ENCODE results near the gene PDE2A. TPM values are rescaled to one million over a fixed set of nuclear protein-coding genes. Genes with fewer than 3 reads are reported as not detected.

PDE2A gene
- polyA plus RNA-seq, 1 experiment, result 0.64 TPM

GRCh38 chr11:72665911-72666472 lies 8.2 kb downstream of the PDE2A start:
- DNase-seq (ENCODE audit: low read depth), result no peak
- Histone ChIP-seq H3K36me3 (ENCODE audit: control insufficient read depth, insufficient read depth, low read length) (no peaks in the 10 kb centered on the region), H3K4me3 (ENCODE audit: low read depth, low read length) (no peak overlapping the region), H3K27me3 (ENCODE audit: control insufficient read depth, insufficient read depth, low read length) (peaks cover 35% of the 10 kb centered on the region)
- CTCF ChIA-PET, result interaction anchor here (1.2 kb wide), 1 partner anchor 18 kb away, joined by 3 read pairs; no protein-coding TSS in a partner anchor
- no peak for TF ChIP-seq CTCF (IDR thresholded peaks at IDR 0.05; ENCODE audit: insufficient read depth, low read depth, low read length)
- POLR2A ChIA-PET, result no interaction called here

DNA sequence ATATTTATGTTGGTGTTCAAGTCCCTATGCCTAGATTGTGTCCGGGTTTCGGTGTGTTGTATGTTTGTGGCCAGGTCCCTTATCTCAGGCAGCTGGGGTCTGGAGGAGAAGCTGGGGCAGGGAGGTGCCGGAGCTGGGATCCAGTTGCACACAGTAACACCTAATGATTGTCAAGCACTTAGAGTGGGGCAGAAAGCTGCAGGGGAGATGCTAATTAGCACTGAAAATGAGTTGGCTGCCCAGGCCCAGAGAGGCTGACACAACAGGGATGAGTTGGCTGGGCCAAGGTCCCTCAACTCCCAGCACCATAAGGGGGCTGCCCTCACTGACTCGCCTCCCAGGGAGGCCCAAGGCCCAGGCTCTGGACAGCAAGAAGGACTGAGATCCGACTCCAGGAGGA lies 12.2 kb downstream of the PDE2A start:
- ChIA-PET CTCF (interaction anchor here (1.4 kb wide), 2 partner anchors 19 to 22 kb away, joined by 4 read pairs; no protein-coding TSS in a partner anchor), POLR2A (no interaction called here)
- TF ChIP-seq CTCF (IDR thresholded peaks at IDR 0.05; ENCODE audit: insufficient read depth, low read depth, low read length), result no peak
- DNase-seq (ENCODE audit: low read depth), result no peak
- H3K27me3 ChIP-seq (ENCODE audit: control insufficient read depth, insufficient read depth, low read length), result peaks cover 27% of the 10 kb centered on the region
- H3K36me3 ChIP-seq (ENCODE audit: control insufficient read depth, insufficient read depth, low read length), result no peaks in the 10 kb centered on the region
- no peak overlapping the region for H3K4me3 ChIP-seq (ENCODE audit: low read depth, low read length)

GRCh38 chr11:72661486-72661885 lies 12.7 kb downstream of the PDE2A start:
- no peak overlapping the region for H3K4me3 ChIP-seq (ENCODE audit: low read depth, low read length)
- H3K27me3 ChIP-seq (ENCODE audit: control insufficient read depth, insufficient read depth, low read length), result peaks cover 27% of the 10 kb centered on the region
- ChIA-PET POLR2A (no interaction called here), CTCF (interaction anchor here (1.2 to 1.3 kb wide), 2 partner anchors 22 to 180 kb away, joined by 3 to 5 read pairs; no protein-coding TSS in a partner anchor)
- DNase-seq (ENCODE audit: low read depth), result no peak
- H3K36me3 ChIP-seq (ENCODE audit: control insufficient read depth, insufficient read depth, low read length), result no peaks in the 10 kb centered on the region
- no peak for TF ChIP-seq CTCF (IDR thresholded peaks at IDR 0.05; ENCODE audit: insufficient read depth, low read depth, low read length)

DNA sequence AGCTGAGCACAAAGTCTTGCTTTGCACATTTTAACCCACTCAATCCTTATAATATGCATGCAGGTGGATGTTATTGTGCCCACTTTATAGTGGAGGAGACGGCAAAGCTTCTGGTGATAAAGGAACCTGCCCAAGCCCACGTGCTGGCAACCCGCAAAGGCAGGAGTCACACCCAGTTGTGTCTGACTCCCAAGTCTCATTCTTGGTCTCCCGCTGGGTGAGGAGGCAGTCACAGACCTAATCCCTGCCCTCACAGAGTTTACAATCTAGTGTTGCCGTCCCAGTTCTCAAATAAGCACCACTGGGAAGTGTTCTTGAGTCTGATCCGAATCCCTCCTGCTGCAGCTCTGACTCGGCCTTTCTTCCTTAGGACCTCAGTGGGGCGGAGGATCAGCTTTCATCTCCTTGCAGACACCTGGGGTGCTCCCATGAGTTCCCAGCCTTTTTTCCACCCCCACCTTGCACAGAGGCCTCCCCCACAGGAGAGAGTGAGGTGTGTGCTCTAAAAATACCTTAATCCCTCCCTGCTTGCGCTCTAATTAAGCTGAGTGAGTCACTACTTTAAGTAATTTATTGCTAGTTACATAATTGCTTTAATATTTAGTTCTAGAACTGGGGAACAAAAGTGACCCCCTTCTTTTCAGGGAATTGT lies 15.1 kb downstream of the PDE2A start:
- no peak for TF ChIP-seq CTCF (IDR thresholded peaks at IDR 0.05; ENCODE audit: insufficient read depth, low read depth, low read length)
- ChIA-PET CTCF (interaction anchor here (2.7 kb wide), 1 partner anchor 10 kb away, joined by 10 read pairs; no protein-coding TSS in a partner anchor), POLR2A (no interaction called here)
- Histone ChIP-seq H3K4me3 (ENCODE audit: low read depth, low read length) (no peak overlapping the region), H3K27me3 (ENCODE audit: control insufficient read depth, insufficient read depth, low read length) (peaks cover 31% of the 10 kb centered on the region), H3K36me3 (ENCODE audit: control insufficient read depth, insufficient read depth, low read length) (no peaks in the 10 kb centered on the region)
- no peak for DNase-seq (ENCODE audit: low read depth)

- no peak for TF ChIP-seq CTCF (IDR thresholded peaks at IDR 0.05; ENCODE audit: insufficient read depth, low read depth, low read length)
- no peak for DNase-seq (ENCODE audit: low read depth)
- ChIA-PET POLR2A (no interaction called here), CTCF (interaction anchor here (0.6 to 0.8 kb wide), 2 partner anchors 14 to 71 kb away, joined by 3 to 4 read pairs; no protein-coding TSS in a partner anchor)
- H3K36me3 ChIP-seq (ENCODE audit: control insufficient read depth, insufficient read depth, low read length), result no peaks in the 10 kb centered on the region
- H3K27me3 ChIP-seq (ENCODE audit: control insufficient read depth, insufficient read depth, low read length), result peaks cover 26% of the 10 kb centered on the region
- no peak overlapping the region for H3K4me3 ChIP-seq (ENCODE audit: low read depth, low read length)
These were observed 16.7 kb downstream of the PDE2A start for GRCh38 chr11:72657411-72658100.

Data from BJ (cell line).